DND-41 (cell line): ENCODE results near the gene ZSCAN31.

Source experiments
- ATAC-seq: fragments of 200-7000 bp; cut with Tn5 transposase; 3 replicates; pipeline ENCODE4 v1.9.1; 2021; ENCODE audit warnings: low read depth; ENCODE audit not compliant: insufficient read depth
- DNase-seq: peaks from one replicate; pipeline ENCODE4 v3.0.0-alpha.2; 2020
- H2AFZ ChIP-seq: 2 replicates; pipeline ENCODE4 v1.6.0; 2012; ENCODE audit warnings: low read depth, low read length
- H3K27ac ChIP-seq: 2 replicates; pipeline ENCODE4 v1.5.1; 2012; ENCODE audit warnings: low read length, inconsistent platforms
- H3K27me3 ChIP-seq: fragments of 200-600 bp; sonication (generic); 2 replicates; pipeline ENCODE4 v1.6.0; 2012; ENCODE audit warnings: low read length, mild to moderate bottlenecking, inconsistent platforms; ENCODE audit not compliant: insufficient read depth, poor library complexity
- H3K36me3 ChIP-seq: 2 replicates; pipeline ENCODE4 v1.5.1; 2012; ENCODE audit warnings: low read length, inconsistent platforms; ENCODE audit not compliant: insufficient read depth
- H3K4me1 ChIP-seq: 2 replicates; pipeline ENCODE4 v1.5.1; 2012; ENCODE audit warnings: mild to moderate bottlenecking, low read length; ENCODE audit not compliant: insufficient read depth
- H3K4me2 ChIP-seq: 2 replicates; pipeline ENCODE4 v1.6.0; 2012; ENCODE audit warnings: mild to moderate bottlenecking, moderate library complexity, low read length, inconsistent platforms; ENCODE audit not compliant: insufficient read depth
- H3K4me3 ChIP-seq, 2 experiments: fragments of 200-600 bp in 1 of 2; shearing (Covaris generic) in 1 of 2; 2 replicates each; pipeline ENCODE4 v1.5.1; 2012 to 2016; ENCODE audit warnings: inconsistent platforms in 2 of 2, low read length in 2 of 2, mild to moderate bottlenecking in 2 of 2, low read depth in 1 of 2, moderate library complexity in 1 of 2
- H3K79me2 ChIP-seq: 2 replicates; pipeline ENCODE4 v1.6.0; 2012; ENCODE audit warnings: low read length, inconsistent platforms; ENCODE audit not compliant: insufficient read depth
- H3K9ac ChIP-seq: 2 replicates; pipeline ENCODE4 v1.6.0; 2012; ENCODE audit warnings: low read depth, mild to moderate bottlenecking, inconsistent platforms, low read length, moderate library complexity
- H3K9me3 ChIP-seq: 2 replicates; pipeline ENCODE4 v1.5.1; 2012; ENCODE audit warnings: low read length, moderate library complexity, mild to moderate bottlenecking, inconsistent platforms; ENCODE audit not compliant: insufficient read depth, severe bottlenecking
- H4K20me1 ChIP-seq: 2 replicates; pipeline ENCODE4 v1.6.0; 2012; ENCODE audit warnings: low read length; ENCODE audit not compliant: insufficient read depth
- CTCF ChIP-seq: IDR thresholded peaks from 2 replicates; pipeline ENCODE4 v1.5.1; 2012; ENCODE audit warnings: borderline replicate concordance, low read length, moderate library complexity, mild to moderate bottlenecking; ENCODE audit not compliant: poor library complexity, severe bottlenecking; ENCODE audit errors: extremely low read depth
- EZH2 ChIP-seq: IDR thresholded peaks from 3 replicates; pipeline ENCODE4 v1.6.1; 2012; ENCODE audit warnings: borderline replicate concordance, low read depth, mild to moderate bottlenecking, moderate library complexity, low read length, inconsistent platforms; ENCODE audit not compliant: severe bottlenecking

Gene ZSCAN31

DNA sequence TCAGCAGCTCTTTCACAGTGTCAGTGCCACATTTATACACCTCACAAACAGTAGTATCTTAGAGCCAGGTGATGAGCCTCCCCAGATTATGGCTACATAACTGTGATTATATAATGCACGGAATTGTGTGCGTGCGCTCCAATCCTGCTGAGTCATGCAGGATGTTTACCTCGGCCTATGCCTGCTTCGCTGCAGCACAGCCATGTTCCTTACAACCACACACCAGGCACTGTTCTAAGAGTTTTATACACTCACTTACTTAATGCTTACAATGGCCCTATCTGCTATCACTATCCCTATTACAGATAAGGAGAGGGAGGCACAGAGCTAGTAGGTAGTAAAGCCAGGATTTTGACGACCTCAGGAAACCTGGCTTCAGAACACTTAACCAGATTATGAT is 21.1 kb upstream of the ZSCAN31 start:
- DNase-seq (no peak), ATAC-seq (no peak)
- Histone ChIP-seq H3K9ac (no peak overlapping the region), H2AFZ (no peak overlapping the region), H4K20me1 (no peaks in the 10 kb centered on the region), H3K4me1 (peaks cover 25% of the 10 kb centered on the region), H3K27ac (no peak overlapping the region), H3K9me3 (peaks cover 3% of the 10 kb centered on the region), H3K4me3 (no peak overlapping the region), H3K4me2 (no peak overlapping the region), H3K79me2 (peaks cover 17% of the 10 kb centered on the region), H3K27me3 (no peaks in the 10 kb centered on the region), H3K36me3 (peaks cover 11% of the 10 kb centered on the region)
- TF ChIP-seq CTCF: no peak
- TF ChIP-seq EZH2: no peak

DNA sequence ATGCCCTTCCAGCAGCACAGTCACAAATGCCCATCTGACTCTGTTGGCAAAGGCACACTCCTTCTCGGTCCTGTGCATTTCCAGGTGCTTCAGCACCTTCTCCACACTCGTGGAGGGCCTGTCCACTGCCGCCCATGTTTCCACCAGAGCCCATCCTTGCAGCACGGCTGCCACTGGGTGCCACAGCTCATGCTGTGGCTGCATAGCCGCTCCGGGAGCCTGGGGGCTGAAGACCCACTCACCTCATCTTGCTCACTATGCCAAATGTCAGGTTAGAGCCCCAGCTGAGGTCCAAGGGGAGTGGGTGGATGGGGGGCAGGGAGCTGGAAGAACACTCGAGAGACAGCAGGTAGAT is 20.7 kb upstream of the ZSCAN31 start:
- ATAC-seq (no peak), DNase-seq (no peak)
- Histone ChIP-seq H3K9me3 (peaks cover 3% of the 10 kb centered on the region), H3K27me3 (no peaks in the 10 kb centered on the region), H3K36me3 (peaks cover 11% of the 10 kb centered on the region), H3K79me2 (peaks cover 21% of the 10 kb centered on the region), H2AFZ (0 out of 2 replicates have a peak overlapping the region, but pooled peaks have one; percentile 78), H3K4me3 (no peak overlapping the region), H3K9ac (no peak overlapping the region; the same call in 1 of the 2 replicates), H4K20me1 (no peaks in the 10 kb centered on the region), H3K27ac (peak overlapping the region; percentile 43), H3K4me1 (peaks cover 27% of the 10 kb centered on the region), H3K4me2 (peak overlapping the region; percentile 84; the same call in 1 of the 2 replicates)
- no peak for TF ChIP-seq CTCF
- no peak for TF ChIP-seq EZH2

- H3K4me1 ChIP-seq: peaks cover 33% of the 10 kb centered on the region
- peak overlapping the region; percentile 54 for H3K9ac ChIP-seq
- H3K9me3 ChIP-seq: peaks cover 3% of the 10 kb centered on the region
- peak overlapping the region; percentile 62 for H3K27ac ChIP-seq
- H3K4me3 ChIP-seq: peak overlapping the region; percentile 26 to 60; a peak in 3 of 4 replicates
- ATAC-seq: peak; percentile 89
- peak overlapping the region; percentile 84 for H3K4me2 ChIP-seq
- peak; percentile 90 for TF ChIP-seq CTCF
- TF ChIP-seq EZH2: no peak
- H3K27me3 ChIP-seq: no peaks in the 10 kb centered on the region
- peaks cover 11% of the 10 kb centered on the region for H3K36me3 ChIP-seq
- peak; percentile 74 for DNase-seq
- peak overlapping the region; percentile 78 for H2AFZ ChIP-seq
- no peaks in the 10 kb centered on the region for H4K20me1 ChIP-seq
- H3K79me2 ChIP-seq: peaks cover 28% of the 10 kb centered on the region
Measured at GRCh38 chr6:28355743-28356665, 20.1 kb upstream of the ZSCAN31 start.
